NCI-H2029 treated with DMSO at 0.1 percent for 48 hours (cell line): ENCODE data around the gene INSM1.
A peak's percentile ranks its signal among the peaks of the same experiment; 100 is the strongest.

Source experiments
- DNase-seq: peaks from one replicate; lab custom pipeline; 2025; lab: John Stamatoyannopoulos, UW

Gene INSM1

DNA sequence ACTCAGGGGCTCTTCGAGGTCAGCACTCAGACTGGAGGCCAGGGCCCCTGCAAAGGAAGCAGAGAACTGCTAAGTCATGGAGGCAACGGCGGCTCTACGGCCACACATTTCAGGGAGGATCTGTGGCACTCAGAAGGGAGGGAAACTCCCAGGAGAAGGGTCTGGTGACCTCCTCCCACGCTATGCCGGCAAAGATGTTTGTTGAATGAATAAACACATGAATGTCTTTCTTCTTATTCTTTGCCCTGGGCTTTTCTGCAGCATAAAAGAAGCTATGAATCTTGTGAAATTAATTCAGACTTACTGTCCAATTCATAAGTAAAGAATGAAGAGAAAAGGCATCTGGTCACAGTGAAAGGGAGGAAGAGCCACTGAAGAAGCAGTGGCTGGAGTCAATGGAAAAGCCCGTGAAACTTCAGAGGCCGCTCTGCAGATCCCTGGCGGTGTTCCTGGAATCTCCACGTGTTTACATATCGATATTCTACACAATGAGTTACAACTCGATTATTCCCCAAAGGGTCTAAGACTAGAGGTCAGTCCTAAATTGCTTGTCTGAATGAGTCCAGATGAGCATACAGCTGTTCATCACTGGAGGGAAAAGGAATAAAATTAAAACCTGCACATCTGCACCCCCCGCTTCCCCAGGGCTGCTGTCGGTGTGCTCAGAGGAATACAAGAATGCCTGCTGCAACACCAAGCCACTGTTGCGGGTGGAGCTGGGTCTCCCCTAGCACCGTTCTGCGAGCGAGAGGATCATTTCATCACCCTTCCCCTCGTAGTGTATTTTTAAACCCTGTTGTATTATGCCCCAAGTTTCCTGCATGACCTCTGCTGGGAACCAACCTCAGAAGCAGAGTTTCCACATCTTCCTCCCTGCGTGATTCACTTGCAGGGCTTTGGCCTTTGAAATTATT is 25.6 kb downstream of the INSM1 start:
- no peak for DNase-seq

DNA sequence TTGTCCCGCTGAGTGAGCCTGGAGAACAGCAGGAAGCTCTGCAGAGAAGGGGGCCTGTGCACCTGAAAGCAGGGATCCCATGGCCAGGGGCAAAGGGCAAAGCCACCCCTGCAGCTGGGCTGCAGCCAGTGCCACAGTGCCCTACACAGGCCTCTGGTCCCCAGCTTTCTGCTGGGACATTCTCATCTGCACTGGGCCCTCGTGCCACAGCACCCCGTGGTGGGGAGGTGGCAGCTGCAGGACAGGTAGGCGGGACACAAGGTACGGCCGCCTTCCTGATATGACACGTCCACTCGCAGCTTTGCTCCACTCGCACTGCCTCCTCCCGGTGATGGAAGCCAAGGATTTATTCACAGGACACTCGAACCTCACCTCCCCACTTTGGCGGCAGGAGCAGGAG is 27.2 kb downstream of the INSM1 start:
- DNase-seq: no peak

DNA sequence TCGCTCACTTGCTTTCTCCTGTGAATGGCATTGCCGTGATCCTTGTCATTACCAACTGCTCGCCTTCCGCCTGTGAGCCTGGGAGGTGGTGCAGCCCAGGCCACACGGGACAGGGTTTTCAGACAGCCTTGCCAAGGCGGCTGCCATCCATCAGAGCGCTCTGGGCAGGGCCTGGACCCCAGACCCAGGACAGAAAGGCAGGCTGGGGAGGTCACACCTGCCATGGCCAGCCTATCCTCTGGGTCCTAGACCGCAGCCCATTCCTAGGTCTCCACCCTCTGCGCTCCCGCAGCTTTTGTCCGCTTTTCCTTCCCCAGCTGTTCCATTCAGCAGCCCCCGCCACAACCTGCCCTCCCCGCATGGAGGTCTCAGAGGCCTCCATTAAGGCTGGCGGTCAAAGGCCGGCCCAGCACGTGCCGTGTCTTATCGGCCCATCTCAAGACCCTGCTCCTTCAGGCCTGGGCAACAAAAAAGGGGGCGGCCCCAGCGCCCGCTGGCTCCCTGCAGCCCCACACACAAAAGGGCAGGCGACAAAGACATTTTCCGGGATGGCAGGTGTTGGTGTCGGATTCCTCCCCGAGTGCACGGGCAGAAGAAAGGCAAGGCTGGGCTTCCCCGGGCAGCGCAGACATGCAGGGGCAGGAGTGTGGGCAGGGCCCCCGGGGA is 28.1 kb downstream of the INSM1 start:
- peak; percentile 53 for DNase-seq

DNA sequence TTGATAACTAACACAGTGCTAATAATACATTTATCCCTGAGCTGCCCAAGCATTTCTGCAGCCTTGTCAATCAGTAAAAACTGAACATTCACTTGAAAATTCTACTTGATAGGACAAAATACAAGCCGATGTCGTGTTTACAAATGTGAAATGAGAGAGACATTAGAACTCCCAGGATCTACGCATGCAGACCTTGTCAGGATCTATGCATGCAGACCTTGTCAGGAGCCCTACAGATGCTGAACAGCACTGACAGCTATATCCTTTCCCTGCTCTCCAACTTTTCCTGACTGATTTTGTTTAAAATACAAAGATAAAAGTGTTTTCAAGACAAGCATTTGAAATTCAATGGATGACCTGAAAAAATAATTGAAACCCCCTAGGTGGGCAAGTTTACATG is 28.9 kb downstream of the INSM1 start:
- DNase-seq: no peak

DNA sequence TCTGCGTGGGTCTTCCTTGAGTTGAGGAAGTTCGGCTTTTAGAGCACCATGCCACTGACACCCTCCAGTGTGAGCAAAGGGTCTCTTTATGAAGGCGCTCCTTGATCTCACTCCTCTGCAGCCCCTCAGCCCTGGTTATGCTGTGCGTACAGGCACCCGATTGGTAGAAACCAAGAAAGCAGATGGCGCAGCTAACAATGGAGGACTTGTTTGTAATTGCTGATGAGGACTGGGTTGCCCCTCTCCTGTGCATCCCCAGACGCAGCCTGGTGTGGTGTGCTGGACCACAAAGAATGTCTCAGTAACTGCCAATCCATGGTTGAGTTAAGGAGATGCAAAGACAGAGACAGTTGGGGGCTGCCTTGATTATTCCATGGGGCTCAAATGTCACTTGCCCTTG is 30.2 kb downstream of the INSM1 start:
- DNase-seq: no peak

DNA sequence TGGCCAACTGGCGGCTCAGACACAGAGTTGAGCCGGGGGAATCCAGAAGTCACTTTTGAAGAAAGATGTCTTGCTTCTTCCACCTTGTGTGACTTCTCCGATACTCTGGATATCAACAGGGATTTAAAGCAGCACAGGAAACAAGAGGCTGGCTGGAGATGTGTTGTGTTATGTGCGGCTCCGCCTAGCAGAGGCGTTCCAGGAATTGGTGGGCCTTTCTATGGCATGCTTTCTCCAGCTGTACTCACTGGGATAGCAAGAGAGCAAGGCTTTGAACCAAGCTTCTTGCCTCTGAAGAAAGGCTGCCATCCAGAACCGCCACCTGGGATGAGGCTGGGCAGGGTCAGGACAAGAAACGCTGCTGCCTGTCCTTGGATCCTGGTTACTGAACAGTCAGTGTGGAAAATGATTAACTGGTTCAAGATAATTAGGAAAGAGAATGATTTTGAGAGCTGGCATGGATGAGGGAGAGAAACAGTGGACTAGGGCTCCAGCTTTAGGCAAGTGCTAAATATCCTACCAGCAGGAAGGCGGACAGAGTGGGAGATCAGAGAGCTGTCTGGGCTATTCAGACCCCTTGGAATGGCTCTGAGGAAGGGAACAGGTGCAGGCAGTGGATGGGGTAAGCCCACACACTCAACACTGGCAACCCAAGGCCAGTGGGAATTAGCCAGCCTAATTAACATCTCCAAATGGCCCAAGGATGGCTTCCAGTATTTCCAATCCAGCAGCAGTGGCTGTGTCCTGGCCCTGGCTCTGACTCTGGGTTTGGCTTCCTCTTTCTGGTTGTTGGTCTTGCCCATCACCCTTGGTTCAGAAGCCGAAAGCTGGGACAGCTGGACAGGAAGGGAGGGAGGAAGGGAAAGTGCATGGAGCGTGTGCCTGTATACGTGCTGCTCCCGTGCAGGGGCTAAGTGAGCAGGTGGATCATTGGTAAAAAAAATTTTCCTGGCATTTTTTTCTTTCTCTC is 31.9 kb downstream of the INSM1 start:
- no peak for DNase-seq

DNA sequence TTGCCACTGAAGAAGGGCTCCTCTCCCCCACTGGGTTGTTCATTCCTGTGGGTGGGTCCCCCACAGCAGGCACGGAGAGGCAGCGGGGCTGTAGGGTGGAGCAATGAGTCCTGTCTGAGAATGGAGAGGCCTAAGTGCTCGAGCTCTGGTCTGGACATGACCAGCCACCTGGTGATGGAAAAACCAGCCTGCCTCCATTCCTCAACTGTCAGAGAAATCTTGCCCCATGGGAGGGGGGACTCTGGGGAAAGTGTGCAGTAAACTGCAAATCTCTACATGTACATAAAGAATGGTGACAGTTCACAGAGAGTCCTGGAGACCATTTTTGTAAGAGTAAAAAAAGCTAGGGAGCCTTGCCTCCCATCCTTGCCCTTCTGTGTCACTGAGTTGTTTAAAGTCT is 34.1 kb downstream of the INSM1 start:
- no peak for DNase-seq

DNA sequence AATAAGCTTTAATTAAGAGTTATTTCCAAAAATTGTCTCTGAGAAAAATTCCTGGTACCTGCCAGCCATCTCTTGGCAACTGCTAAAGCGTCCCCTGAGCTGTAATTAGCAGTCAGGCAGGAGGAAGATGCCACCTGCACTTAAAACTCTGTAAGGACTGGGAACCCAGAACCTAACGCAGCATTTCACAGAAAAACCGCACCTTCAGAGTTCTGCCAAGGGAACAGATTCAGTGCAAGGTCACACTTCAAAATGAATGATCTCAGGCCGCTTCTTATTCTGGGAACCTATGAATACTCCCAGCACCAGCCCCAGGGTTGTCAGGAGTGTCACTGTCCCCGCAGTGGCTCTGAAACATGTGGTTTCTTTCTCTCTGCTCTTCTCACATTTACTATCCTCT is 36.7 kb downstream of the INSM1 start:
- no peak for DNase-seq

DNA sequence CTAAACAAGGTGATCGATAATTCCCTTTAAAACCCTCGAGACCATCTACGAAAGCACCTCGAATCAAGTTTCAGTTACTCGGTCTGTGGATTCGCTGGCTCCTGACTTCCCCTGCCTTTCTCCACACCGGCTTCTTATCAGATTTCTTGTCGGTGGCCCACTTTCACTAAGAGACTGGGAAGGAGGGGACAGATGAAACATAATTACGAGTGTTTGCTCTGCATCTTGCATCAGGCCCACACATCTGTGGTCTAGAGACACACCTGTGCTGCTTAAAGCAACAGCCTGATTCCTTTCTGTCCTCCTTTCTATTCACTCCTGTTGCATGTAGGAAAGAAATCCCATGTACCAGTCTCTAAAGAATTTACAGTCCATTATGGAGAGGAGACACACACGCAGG is 37.7 kb downstream of the INSM1 start:
- DNase-seq: no peak

DNA sequence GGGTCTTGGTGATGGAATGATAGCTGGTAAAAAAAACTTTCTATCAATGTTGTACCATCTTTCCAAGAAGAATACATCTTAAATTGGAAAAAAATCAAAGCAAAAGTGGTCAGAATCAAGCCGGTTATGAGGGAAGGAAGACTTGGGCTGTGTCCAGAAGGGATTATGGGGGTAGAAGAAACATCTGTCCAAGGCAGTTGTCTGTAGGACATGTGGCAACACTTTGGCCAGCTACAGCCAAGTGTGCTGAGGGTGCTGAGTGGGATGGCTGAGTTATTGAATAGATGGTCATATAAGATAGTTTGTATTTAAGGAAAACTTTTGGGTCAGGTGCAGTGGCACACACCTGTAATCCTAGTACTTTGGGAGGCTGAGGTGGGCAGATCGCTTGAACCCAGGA is 38.4 kb downstream of the INSM1 start:
- DNase-seq: no peak

DNA sequence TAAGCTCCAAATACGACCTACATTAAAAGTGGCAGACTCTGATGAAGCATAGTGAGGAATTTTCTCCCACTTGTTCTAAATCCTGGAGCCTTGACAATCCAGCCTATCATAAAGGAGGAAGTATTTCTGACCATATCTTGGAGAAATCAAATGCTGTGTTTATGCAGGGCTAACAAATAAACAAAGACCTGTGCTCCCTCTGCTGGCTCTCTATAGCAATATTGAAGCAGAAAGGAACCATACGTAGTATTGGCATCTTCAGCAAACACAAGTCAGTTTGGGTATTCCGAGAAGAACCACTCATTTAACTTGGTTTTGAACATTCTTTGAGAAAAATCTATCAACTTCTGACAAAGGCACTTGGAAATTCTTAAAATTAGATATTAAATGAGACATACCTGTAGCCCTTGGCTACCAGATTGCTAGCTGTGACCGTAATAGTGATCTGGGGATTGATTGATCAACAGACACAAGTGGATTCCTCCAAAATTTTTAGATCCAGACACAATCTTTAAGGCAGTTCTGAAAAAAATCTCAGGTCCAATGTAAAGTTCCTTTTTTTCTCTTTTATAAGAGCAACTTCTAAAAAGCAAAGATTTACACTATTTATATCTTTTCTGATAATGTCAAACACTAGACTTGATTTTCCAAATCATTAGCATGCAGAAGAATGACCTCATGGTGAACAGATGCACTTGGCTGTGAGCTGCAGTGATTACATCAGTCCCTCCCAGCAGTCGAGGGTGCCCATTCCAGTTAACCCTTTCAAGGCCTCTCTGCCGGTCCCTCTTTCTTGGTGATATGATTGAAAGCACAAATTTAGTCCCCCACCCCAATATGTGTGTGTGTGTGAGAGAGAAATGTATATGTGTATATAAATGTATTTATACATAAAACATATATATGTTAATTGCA is 40.2 kb downstream of the INSM1 start:
- no peak for DNase-seq

DNA sequence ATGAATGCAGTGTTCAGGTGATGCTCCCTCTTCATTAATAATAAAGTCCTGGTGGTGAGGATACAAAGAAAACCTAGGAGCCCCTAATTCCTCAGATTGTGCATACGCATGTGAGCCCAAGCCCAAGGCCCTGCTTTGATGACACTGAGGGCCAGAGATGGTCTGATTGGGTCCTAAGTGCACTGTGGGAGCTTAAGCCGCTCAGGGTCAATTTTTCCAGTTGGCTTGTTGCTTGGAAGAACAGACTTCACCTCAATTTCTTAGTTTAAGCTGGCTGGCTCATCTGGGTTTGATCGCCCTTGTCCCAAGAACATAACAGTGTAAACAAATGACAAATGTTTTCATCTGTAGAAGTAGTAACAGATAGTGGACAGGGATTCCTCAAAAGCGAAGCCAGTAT is 41.4 kb downstream of the INSM1 start:
- DNase-seq: no peak

DNA sequence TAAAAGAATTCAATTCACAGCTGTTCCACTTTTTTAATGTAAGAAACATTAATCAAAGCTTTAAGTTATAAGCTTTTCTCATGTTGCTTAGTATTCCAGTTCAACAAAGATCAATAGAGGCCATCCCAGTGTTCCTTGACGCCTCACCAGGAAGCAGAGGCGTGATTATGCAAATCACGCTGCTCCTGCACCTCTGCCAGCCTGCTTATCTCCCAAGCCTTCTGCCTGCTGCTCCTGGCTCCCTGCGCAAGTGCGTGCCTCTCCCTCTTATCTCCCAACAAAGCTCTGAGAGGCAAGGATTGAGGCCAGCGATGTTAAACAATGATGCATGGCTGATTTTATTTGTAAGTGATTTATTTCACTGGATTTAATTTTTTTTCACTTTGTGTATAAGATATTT is 42.8 kb downstream of the INSM1 start:
- peak; percentile 70 for DNase-seq

DNA sequence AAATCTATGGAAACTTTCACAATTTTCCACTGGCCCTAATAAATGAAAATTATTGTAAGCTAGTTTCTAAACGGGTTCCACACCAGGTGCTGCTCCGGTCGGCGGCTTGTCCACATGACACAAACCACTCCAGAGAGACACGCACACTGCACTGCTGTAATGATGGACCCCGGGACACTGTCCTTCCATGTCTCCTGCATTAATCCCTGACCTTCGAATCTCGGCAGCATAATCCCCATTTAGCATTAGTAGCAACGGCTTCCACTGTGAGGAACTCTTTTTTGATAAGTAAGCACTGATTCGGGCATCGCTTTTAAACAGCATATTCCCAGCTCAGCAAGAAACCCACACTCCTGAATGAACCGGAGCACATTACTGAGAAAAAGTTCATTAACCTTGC is 43.5 kb downstream of the INSM1 start:
- no peak for DNase-seq

DNA sequence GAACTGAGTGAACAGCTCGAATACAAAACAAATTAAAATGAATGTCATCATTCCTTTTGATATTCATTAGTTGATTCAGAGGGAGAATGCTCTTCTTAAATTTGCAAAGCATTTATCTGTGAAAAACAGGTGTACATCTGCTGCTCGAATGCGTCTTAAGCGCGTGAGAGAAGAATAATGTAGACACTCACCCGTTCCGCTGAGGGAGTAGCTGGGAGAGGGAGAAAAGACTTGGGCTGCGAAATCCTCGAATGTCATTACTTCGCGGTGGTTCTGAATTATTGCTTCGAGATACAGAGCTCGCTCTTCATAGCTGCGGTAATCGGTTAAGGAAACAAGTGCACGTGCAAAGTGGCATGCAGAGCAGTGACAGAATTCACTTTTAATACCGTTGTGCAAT is 43.9 kb downstream of the INSM1 start:
- no peak for DNase-seq

DNA sequence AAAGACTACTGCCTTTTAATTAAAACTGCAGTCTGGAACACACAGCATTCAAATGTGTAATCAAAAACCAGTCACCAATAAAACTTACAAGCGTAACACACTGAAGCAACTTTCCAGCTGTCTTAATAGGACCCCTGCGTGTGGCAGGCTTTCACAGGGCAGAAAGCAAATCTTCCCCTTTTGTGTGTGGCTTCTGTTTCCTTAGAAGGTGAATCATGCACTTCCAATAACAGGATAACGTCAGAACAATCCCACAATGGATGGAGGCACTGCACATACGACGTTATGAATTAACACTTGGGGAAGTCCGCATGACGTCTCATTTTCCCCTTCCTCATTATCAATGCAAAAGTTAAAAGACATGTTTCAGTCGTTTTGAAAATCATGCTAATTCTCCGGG is 44.8 kb downstream of the INSM1 start:
- DNase-seq: no peak

DNA sequence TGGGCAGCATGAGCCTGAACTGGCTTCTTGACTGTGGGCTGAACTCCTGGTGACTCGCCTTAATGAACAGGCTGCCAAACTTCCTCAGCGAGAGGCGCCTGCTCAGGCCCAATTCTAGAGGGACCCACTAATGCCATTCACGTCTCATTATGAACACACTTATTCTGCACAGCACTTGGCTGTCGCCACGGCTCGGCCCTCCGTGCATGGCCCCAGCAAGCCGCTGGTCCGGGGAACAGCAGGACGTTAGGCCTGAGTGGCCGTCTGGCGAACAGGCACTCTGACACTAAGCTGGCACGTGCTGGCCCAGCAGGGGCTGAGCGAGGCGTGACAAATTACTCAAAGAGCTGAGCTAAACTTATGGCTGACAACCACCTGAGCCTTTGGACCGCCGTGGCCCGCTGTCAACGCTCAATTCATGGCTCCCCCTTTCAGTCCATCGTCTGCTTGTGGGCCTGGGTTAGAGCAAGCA is 45.9 kb downstream of the INSM1 start:
- DNase-seq: no peak

DNA sequence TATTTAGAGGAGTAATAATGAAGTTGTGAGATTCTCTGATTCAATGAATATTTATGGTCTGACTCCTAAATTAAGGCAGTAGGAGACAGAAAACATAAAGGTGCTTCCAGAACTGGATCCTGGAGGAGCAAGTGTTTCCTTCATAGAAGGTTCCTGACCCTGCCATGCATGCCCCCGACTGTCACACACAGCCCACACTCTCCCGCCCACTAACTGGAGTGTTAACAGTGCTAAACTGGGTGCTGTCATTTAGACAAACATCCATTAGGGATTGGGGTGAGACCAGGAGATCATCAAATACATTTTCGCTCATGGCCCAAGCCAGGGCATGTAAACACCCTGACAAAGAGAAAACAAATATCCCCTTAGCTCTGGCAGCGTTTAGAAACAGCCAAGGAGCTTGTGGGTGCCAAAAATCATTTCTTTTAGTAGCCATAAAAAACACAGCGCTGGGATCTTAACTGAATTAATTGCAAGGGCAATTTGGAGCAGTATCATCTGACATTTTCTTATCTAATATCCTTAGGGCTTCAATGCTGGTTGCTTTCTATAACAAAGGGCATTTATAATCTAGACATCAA is 46.8 kb downstream of the INSM1 start:
- DNase-seq: no peak

DNA sequence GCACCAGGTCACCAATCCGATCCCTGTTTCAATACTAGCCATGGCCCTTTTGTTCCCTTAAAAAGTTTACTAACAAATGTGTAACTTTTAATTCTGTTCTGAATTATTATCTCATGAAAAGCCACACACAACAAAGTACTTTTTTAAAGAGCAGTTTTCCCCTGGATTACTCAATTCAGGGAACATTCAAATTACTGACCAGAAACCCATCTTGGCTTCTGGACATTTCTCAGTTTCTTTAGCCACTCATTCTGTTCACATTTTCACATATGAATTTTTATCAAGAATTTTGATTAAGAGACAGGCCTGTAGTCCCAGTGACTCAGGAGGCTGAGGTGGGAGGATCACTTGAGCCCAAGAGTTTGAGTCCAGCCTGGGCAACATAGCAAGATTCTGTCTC is 47.4 kb downstream of the INSM1 start:
- DNase-seq: no peak

DNA sequence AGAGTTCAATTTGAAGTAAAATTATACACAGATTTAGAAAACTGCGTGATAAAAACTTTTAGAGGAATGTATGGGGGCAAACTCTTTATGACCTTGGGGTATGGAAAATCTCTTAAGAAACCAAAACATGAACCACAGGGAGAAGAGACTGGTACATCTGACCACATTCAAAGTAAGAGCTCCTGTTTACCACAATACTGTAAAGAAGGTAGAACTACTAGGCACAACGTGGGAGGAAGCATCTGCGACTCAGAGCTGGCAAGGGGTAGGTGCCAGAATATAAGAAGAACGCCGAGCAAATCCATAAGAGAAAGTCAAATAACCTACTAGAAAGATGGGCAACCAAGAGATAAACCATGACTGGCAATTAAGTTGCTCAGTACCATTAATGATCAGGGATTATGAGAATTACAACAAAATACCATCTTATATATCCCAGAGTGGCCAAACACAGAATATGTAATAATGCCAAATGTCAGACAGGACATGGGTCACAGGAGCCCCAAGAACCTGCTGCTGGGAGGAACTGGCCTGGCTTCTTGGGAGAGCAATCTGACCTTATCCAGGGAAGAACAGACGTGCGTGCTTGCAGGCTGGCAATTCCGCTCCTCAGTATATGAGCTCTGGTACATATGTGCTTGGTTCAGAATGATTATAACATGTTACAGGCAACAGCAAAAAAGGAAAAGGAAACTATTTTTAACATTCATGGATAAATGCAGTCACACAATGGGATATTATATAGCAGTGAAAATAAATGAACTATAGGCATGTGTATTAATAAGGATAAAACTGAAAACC is 50.2 kb downstream of the INSM1 start:
- no peak for DNase-seq
